MCF 10A (cell line): Measurements from ENCODE around the gene FERMT3. TPM values are rescaled to one million over a fixed set of nuclear protein-coding genes. Genes with fewer than 3 reads are reported as not detected.

Experiments used
- BruUV-seq: library from RNA; stranded (reverse); fragments of 400-500 nt; replicated peaks from 2 replicates; lab custom pipeline; 2021; lab: Mats Ljungman, UMichigan
- CTCF ChIA-PET: fragments of 300-600 bp; sonication (Branson Sonifier 250); formaldehyde crosslinking; extraction: SDS; loops from one replicate; lab custom pipeline; 2021; ENCODE audit warnings: antibody characterized with exemption, inconsistent platforms; lab: Yijun Ruan, JAX
- POLR2A ChIA-PET: fragments of 300-600, 350-650 bp; sonication (Branson Sonifier 250); formaldehyde crosslinking; extraction: SDS; loops from one replicate; lab custom pipeline; 2020; ENCODE audit warnings: antibody characterized with exemption, inconsistent platforms; lab: Yijun Ruan, JAX
- DNase-seq: peaks from one replicate; pipeline ENCODE4 v3.0.0-alpha.2; 2018; ENCODE audit not compliant: unreplicated experiment
- H3K27ac Mint-ChIP-seq: one replicate; pipeline ENCODE4 v1.8.0; 2022; ENCODE audit warnings: mild to moderate bottlenecking, low read depth, mixed read lengths; ENCODE audit not compliant: unreplicated experiment
- H3K27me3 Mint-ChIP-seq: one replicate; pipeline ENCODE4 v1.8.0; 2022; ENCODE audit warnings: mixed read lengths; ENCODE audit not compliant: insufficient read depth, unreplicated experiment
- H3K36me3 Mint-ChIP-seq: one replicate; pipeline ENCODE4 v1.8.0; 2022; ENCODE audit warnings: mild to moderate bottlenecking, moderate library complexity, mixed read lengths; ENCODE audit not compliant: insufficient read depth, unreplicated experiment
- H3K4me1 Mint-ChIP-seq: one replicate; pipeline ENCODE4 v1.8.0; 2022; ENCODE audit warnings: mixed read lengths; ENCODE audit not compliant: insufficient read depth, unreplicated experiment
- H3K4me3 Mint-ChIP-seq: one replicate; pipeline ENCODE4 v1.8.0; 2022; ENCODE audit warnings: mild to moderate bottlenecking, moderate library complexity, mixed read lengths; ENCODE audit not compliant: unreplicated experiment
- H3K9me3 Mint-ChIP-seq: one replicate; pipeline ENCODE4 v1.8.0; 2022; ENCODE audit warnings: mixed read lengths; ENCODE audit not compliant: unreplicated experiment
- CTCF ChIP-seq: fragments of 200-600 bp; IDR thresholded peaks from one replicate; pipeline ENCODE4 v1.8.0; 2022; ENCODE audit warnings: antibody characterized with exemption, mild to moderate bottlenecking; ENCODE audit not compliant: unreplicated experiment
- intact Hi-C: fragments of 100-400 bp; cut with micrococcal nuclease; formaldehyde crosslinking; loops from 2 replicates; pipeline ENCODE4 v1.14.1; 2022
- total RNA-seq: library from RNA; stranded (reverse); gene quantifications from 2 replicates; pipeline ENCODE4 v1.2.3, GENCODE V29; 2022

Gene FERMT3
- total RNA-seq, 1 experiment from 2014 or later, result 0.44 TPM

DNA sequence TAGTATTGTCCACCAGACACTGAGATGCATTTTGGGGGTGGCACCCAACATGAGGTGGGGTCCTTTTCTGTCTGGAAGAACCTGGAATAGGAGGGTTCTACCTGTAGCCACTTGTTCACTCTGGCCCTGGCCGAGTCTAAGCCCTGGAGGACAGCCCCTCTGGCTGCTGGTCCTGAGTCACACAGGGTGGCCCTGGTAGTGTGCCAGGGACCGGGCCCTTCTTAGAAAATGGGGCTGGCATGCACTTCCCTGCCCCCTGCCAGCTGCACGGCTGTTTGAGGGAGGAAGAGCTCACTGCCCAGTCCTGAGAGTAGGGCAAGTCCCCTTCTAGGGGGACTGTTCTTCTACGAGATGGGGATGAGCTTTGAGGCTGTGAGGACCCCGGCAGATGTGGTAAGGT, 47.0 kb downstream of the FERMT3 start:
- Mint-ChIP-seq H3K4me3 (no peak overlapping the region), H3K27ac (no peak overlapping the region), H3K27me3 (no peaks in the 10 kb centered on the region), H3K36me3 (peaks cover 9% of the 10 kb centered on the region), H3K4me1 (peaks cover 6% of the 10 kb centered on the region), H3K9me3 (no peaks in the 10 kb centered on the region)
- POLR2A ChIA-PET, result interaction anchor here (0.7 to 1.3 kb wide), 2 partner anchors 16 to 43 kb away, joined by 3 read pairs; no protein-coding TSS in a partner anchor
- TF ChIP-seq CTCF, result no peak
- intact Hi-C loops, result loop anchor here (2.0 to 5.0 kb wide), 4 partner anchors 34 to 104 kb away; partner anchors contain the start of genes CATSPERZ, GPR137 and RPS6KA4
- DNase-seq, result no peak
- no TSS peak for BruUV-seq
- CTCF ChIA-PET, result interaction anchor here (0.8 to 2.5 kb wide), 5 partner anchors 11 to 50 kb away, joined by 3 to 7 read pairs (median 4); no protein-coding TSS in a partner anchor

DNA sequence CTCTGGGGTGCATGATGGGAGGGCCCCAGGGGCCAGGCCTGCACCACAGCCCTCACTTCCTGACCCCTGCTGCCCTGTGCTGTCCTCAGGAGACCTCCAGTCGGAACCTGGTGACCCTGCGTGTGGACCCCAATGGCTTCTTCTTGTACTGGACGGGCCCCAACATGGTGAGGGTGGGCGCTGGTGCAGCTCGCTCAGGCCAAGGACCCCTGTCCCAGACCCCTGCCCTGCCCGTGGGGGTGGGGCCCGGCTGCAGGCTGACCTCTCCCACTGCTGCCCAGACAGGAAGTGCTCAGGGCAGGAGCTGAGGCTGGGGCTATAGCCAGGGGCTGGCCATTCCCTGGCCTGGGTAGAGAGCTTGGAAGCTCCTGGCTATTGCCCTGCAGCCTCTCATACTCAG, 47.8 kb downstream of the FERMT3 start:
- Mint-ChIP-seq H3K36me3 (peaks cover 15% of the 10 kb centered on the region), H3K9me3 (no peaks in the 10 kb centered on the region), H3K27ac (no peak overlapping the region), H3K4me3 (no peak overlapping the region), H3K27me3 (no peaks in the 10 kb centered on the region), H3K4me1 (peaks cover 6% of the 10 kb centered on the region)
- no peak for TF ChIP-seq CTCF
- intact Hi-C loops, result loop anchor here (5.0 kb wide), 3 partner anchors 33 to 103 kb away; partner anchors contain the start of genes GPR137 and RPS6KA4
- ChIA-PET POLR2A (interaction anchor here (0.7 to 1.3 kb wide), 2 partner anchors 15 to 42 kb away, joined by 3 read pairs; no protein-coding TSS in a partner anchor), CTCF (interaction anchor here (0.6 to 2.5 kb wide), 6 partner anchors 10 to 50 kb away, joined by 3 to 7 read pairs (median 4); no protein-coding TSS in a partner anchor)
- no TSS peak for BruUV-seq
- no peak for DNase-seq

GRCh38 chr11:64255135-64256128, 48.9 kb downstream of the FERMT3 start:
- intact Hi-C loops, result no loop called here
- no TSS peak for BruUV-seq
- H3K36me3 Mint-ChIP-seq, result peaks cover 24% of the 10 kb centered on the region
- peaks cover 6% of the 10 kb centered on the region for H3K4me1 Mint-ChIP-seq
- ChIA-PET CTCF (interaction anchor here (1.8 to 2.5 kb wide), 2 partner anchors 45 to 48 kb away, joined by 7 read pairs; no protein-coding TSS in a partner anchor), POLR2A (interaction anchor here (1.6 to 3.1 kb wide), 2 partner anchors 10 to 14 kb away, joined by 5 to 10 read pairs; no protein-coding TSS in a partner anchor)
- no peaks in the 10 kb centered on the region for H3K9me3 Mint-ChIP-seq
- no peak for DNase-seq
- TF ChIP-seq CTCF, result no peak
- H3K4me3 Mint-ChIP-seq, result no peak overlapping the region
- H3K27ac Mint-ChIP-seq, result no peak overlapping the region
- no peaks in the 10 kb centered on the region for H3K27me3 Mint-ChIP-seq

DNA sequence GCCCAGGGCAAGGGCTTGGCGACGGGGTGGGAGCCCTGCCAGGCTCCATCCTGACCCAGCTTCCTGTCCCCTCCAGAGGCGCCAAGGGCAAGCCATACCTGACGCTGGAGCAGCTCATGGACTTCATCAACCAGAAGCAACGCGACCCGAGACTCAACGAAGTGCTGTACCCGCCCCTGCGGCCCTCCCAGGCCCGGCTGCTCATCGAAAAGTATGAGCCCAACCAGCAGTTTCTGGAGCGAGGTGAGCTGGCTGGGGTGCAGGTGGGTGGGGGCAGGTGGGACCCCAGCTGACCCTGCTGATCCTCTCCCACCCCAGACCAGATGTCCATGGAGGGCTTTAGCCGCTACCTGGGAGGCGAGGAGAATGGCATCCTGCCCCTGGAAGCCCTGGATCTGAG, 49.8 kb downstream of the FERMT3 start:
- H3K27me3 Mint-ChIP-seq, result no peaks in the 10 kb centered on the region
- no peaks in the 10 kb centered on the region for H3K9me3 Mint-ChIP-seq
- ChIA-PET CTCF (interaction anchor here (0.7 to 1.5 kb wide), 2 partner anchors 48 to 51 kb away, joined by 3 to 5 read pairs; no protein-coding TSS in a partner anchor), POLR2A (interaction anchor here (1.6 to 3.1 kb wide), 2 partner anchors 11 to 13 kb away, joined by 5 to 10 read pairs; no protein-coding TSS in a partner anchor)
- no peak overlapping the region for H3K27ac Mint-ChIP-seq
- H3K4me3 Mint-ChIP-seq, result no peak overlapping the region
- intact Hi-C loops, result no loop called here
- H3K4me1 Mint-ChIP-seq, result peaks cover 6% of the 10 kb centered on the region
- BruUV-seq, result no TSS peak
- no peak for DNase-seq
- H3K36me3 Mint-ChIP-seq, result peaks cover 24% of the 10 kb centered on the region
- no peak for TF ChIP-seq CTCF
